GM18508 (cell line): ENCODE data around the gene AVPI1.
"Not testable (repeated sequence)": the region's sequence is repeated elsewhere in the genome, so short reads cannot be mapped to it uniquely, and the experiment has no call there.

Experiments
- ATAC-seq: cut with Tn5 transposase; IDR thresholded peaks from one replicate; pipeline ENCODE4 v1.9.1; 2021; ENCODE audit warnings: moderate number of reproducible peaks; ENCODE audit not compliant: insufficient read depth, unreplicated experiment

Gene AVPI1

GRCh38 chr10:97642471-97643159 lies 44.4 kb downstream of the AVPI1 start:
- not testable (repeated sequence) for ATAC-seq

- ATAC-seq, result no peak
Measured at GRCh38 chr10:97640868-97641811, 45.9 kb downstream of the AVPI1 start.

- peak; percentile 82 for ATAC-seq
Measured at GRCh38 chr10:97640174-97640867, 46.7 kb downstream of the AVPI1 start, which contains the start of gene PI4K2A. TSS of gene PI4K2A (plus strand) at chr10:97640671. CDS start at chr10:97640743, 72 bp downstream.

GRCh38 chr10:97639090-97639489 lies 48.0 kb downstream of the AVPI1 start:
- ATAC-seq, result not testable (repeated sequence)

GRCh38 chr10:97635577-97635976 lies 51.5 kb downstream of the AVPI1 start:
- no peak for ATAC-seq

- ATAC-seq, result no peak
Measured at GRCh38 chr10:97633921-97634320, 53.1 kb downstream of the AVPI1 start.

- ATAC-seq, result peak; percentile 90
Measured at GRCh38 chr10:97632949-97633884, 53.8 kb downstream of the AVPI1 start, which contains the start of gene MORN4. TSS of gene MORN4 (minus strand) at chr10:97633500. CDS start at chr10:97619653, 13,847 bp downstream.

GRCh38 chr10:97631098-97631497 lies 55.9 kb downstream of the AVPI1 start:
- ATAC-seq, result no peak

GRCh38 chr10:97629289-97629688 lies 57.8 kb downstream of the AVPI1 start:
- ATAC-seq, result no peak

GRCh38 chr10:97628228-97628627 lies 58.8 kb downstream of the AVPI1 start:
- ATAC-seq, result no peak

- no peak for ATAC-seq
Measured at GRCh38 chr10:97627731-97628130, 59.3 kb downstream of the AVPI1 start.
